K562 (cell line): Measurements from ENCODE around the gene FKBP15. TPM values are rescaled to one million over a fixed set of nuclear protein-coding genes. Genes with fewer than 3 reads are reported as not detected.

Experiments
- ATAC-seq: fragments of 200-7000 bp; cut with Tn5 transposase; 3 replicates; pipeline ENCODE4 v1.9.1; 2020; ENCODE audit warnings: moderate library complexity
- BruUV-seq: library from RNA; stranded (reverse); fragments of 400-500 nt; replicated peaks from 2 replicates; lab custom pipeline; 2021; lab: Mats Ljungman, UMichigan
- CTCF ChIA-PET: fragments of 300-600 bp; formaldehyde crosslinking; extraction: SDS; loops from one replicate; lab custom pipeline; 2021; ENCODE audit warnings: low intra/inter-chr PET ratio; lab: Yijun Ruan, JAX
- POLR2A ChIA-PET: fragments of 300-600, 350-650 bp; sonication (Branson Sonifier 250); formaldehyde crosslinking; extraction: SDS; loops from one replicate; lab custom pipeline; 2021; ENCODE audit warnings: antibody characterized with exemption, inconsistent platforms; lab: Yijun Ruan, JAX
- DNase-seq, 4 experiments: peaks; one replicate each; pipeline versions ENCODE4 v3.0.0 to v3.0.0-alpha.2; 2011 to 2018; ENCODE audit warnings: low spot score in 3 of 4, mixed read lengths in 3 of 4; ENCODE audit errors: extremely low read depth in 1 of 4
- FAIRE-seq: peaks from 2 replicates; lab custom pipeline; 2011; peaks lifted over from hg19 to GRCh38; lab: Jason Lieb, UNC
- H2AFZ ChIP-seq: 2 replicates; pipeline ENCODE4 v1.6.0; 2011; ENCODE audit warnings: low read depth, low read length, control low read depth, inconsistent platforms
- H3K27ac ChIP-seq: fragments of 200-600 bp; 3 replicates; pipeline ENCODE4 v1.8.0; 2011; ENCODE audit warnings: low read depth, mild to moderate bottlenecking, control low read depth, inconsistent platforms, low read length, moderate library complexity, mixed read lengths; ENCODE audit errors: extremely low read depth
- H3K27me3 ChIP-seq, 2 experiments: fragments of 300-600 bp in 1 of 2; 2 replicates in 1 of 2; 3 replicates in 1 of 2; pipeline versions ENCODE4 v1.6.0 to v1.8.0; 2011; ENCODE audit warnings: inconsistent platforms in 2 of 2, low read length in 2 of 2, mild to moderate bottlenecking in 1 of 2, mixed read lengths in 1 of 2, moderate library complexity in 1 of 2; ENCODE audit not compliant: control insufficient read depth in 2 of 2, insufficient read depth in 2 of 2
- H3K36me3 ChIP-seq: fragments of 300-600 bp; 3 replicates; pipeline ENCODE4 v1.8.0; 2011; ENCODE audit warnings: mild to moderate bottlenecking, low read length, inconsistent platforms; ENCODE audit not compliant: control insufficient read depth, insufficient read depth
- H3K4me1 ChIP-seq, 2 experiments: fragments of 200-600 bp in 1 of 2; replicated peaks in 1 of 2; 2 replicates in 1 of 2; 3 replicates in 1 of 2; pipeline versions ENCODE4 v1.5.1 to v1.8.0; 2011; ENCODE audit warnings: inconsistent platforms in 2 of 2, low read length in 2 of 2, mild to moderate bottlenecking in 1 of 2, mixed read lengths in 1 of 2, moderate library complexity in 1 of 2; ENCODE audit not compliant: control insufficient read depth in 2 of 2, insufficient read depth in 2 of 2
- H3K4me2 ChIP-seq: 2 replicates; pipeline ENCODE4 v1.6.1; 2011; ENCODE audit warnings: low read length, control low read depth, inconsistent platforms, mixed read lengths; ENCODE audit not compliant: insufficient read depth
- H3K4me3 ChIP-seq: fragments of 200-600 bp; sonication (generic), shearing (Covaris generic); 2 replicates; pipeline ENCODE4 v1.5.1; 2016; ENCODE audit warnings: control low read depth, inconsistent platforms
- H3K79me2 ChIP-seq: fragments of 200-600 bp; 3 replicates; pipeline ENCODE4 v1.8.0; 2011; ENCODE audit warnings: low read length, inconsistent platforms; ENCODE audit not compliant: control insufficient read depth, insufficient read depth
- H3K9ac ChIP-seq, 2 experiments: 2 replicates each; pipeline versions ENCODE4 v1.6.0 to v1.6.1; 2011; ENCODE audit warnings: low read depth in 2 of 2, low read length in 2 of 2, control low read depth in 1 of 2, inconsistent platforms in 1 of 2, mild to moderate bottlenecking in 1 of 2, mixed read lengths in 1 of 2; ENCODE audit not compliant: insufficient read depth in 1 of 2
- H3K9me1 ChIP-seq: one replicate; pipeline ENCODE4 v1.6.0; 2011; ENCODE audit warnings: inconsistent platforms, mild to moderate bottlenecking, low read length, moderate library complexity; ENCODE audit not compliant: control insufficient read depth, insufficient read depth
- H3K9me3 ChIP-seq: replicated peaks from 2 replicates; pipeline ENCODE4 v1.5.1; 2011; ENCODE audit warnings: low read depth, low read length, inconsistent platforms; ENCODE audit not compliant: control insufficient read depth, insufficient read depth
- H4K20me1 ChIP-seq: replicated peaks from 2 replicates; pipeline ENCODE4 v1.6.1; 2011; ENCODE audit warnings: low read length, inconsistent platforms, mixed read lengths; ENCODE audit not compliant: control insufficient read depth, insufficient read depth
- ATF3 ChIP-seq, 2 experiments: fragments of 450-650 bp in 1 of 2; sonication (generic) in 1 of 2; formaldehyde crosslinking in 1 of 2; IDR thresholded peaks in 1 of 2; conservative IDR thresholded peaks in 1 of 2; 2 replicates each; pipeline versions ENCODE4 v1.6.1 to v1.8.1; 2016 to 2023; ENCODE audit warnings: mild to moderate bottlenecking in 2 of 2, moderate library complexity in 2 of 2, inconsistent platforms in 1 of 2, missing genetic modification reagents in 1 of 2
- CBX2 ChIP-seq: fragments of 200-600 bp; sonication (generic); IDR thresholded peaks from one replicate; pipeline ENCODE4 v1.6.1; 2012; ENCODE audit warnings: mild to moderate bottlenecking, low read length, inconsistent platforms; ENCODE audit not compliant: insufficient read depth, poor library complexity, severe bottlenecking
- DIDO1 ChIP-seq: fragments of 450-650 bp; IDR thresholded peaks from 2 replicates; pipeline ENCODE4 v1.6.1; 2016; ENCODE audit warnings: low read depth, missing biosample characterization, missing genetic modification characterization
- GATAD2A ChIP-seq: fragments of 450-650 bp; IDR thresholded peaks from 2 replicates; pipeline ENCODE4 v1.6.1; 2017
- HBP1 ChIP-seq: fragments of 450-650 bp; formaldehyde crosslinking; IDR thresholded peaks from 2 replicates; pipeline ENCODE4 v1.4.0; 2022; ENCODE audit warnings: missing genetic modification characterization
- PHF8 ChIP-seq: fragments of 200-600 bp; sonication (generic); IDR thresholded peaks from 2 replicates; pipeline ENCODE4 v1.6.1; 2012; ENCODE audit warnings: mixed run types, mild to moderate bottlenecking, inconsistent platforms, low read length, moderate library complexity, borderline replicate concordance
- POLR3A ChIP-seq: IDR thresholded peaks from 2 replicates; pipeline ENCODE4 v1.6.1; 2011; ENCODE audit warnings: borderline replicate concordance, mild to moderate bottlenecking, moderate library complexity; ENCODE audit not compliant: insufficient read length, insufficient read depth; ENCODE audit errors: extremely low read depth
- RNF2 ChIP-seq: sonication (generic); IDR thresholded peaks from 2 replicates; pipeline ENCODE4 v1.6.1; 2016
- RREB1 ChIP-seq: fragments of 250-450 bp; sonication (Bioruptor Pico); IDR thresholded peaks from 2 replicates; pipeline ENCODE4 v1.4.0; 2020
- SLC30A9 ChIP-seq: fragments of 250-450 bp; sonication (Bioruptor Pico); IDR thresholded peaks from 2 replicates; pipeline ENCODE4 v1.8.0; 2022; ENCODE audit warnings: mild to moderate bottlenecking, moderate library complexity
- TBP ChIP-seq: optimal IDR thresholded peaks from 2 replicates; pipeline ENCODE3; 2011; ENCODE audit warnings: low read depth, low read length, improper control_type of control experiment
- ZNF143 ChIP-seq: sonication (generic); formaldehyde crosslinking; IDR thresholded peaks from 2 replicates; pipeline ENCODE4 v1.9.0; 2022; ENCODE audit warnings: mild to moderate bottlenecking, missing genetic modification reagents
- ZNF507 ChIP-seq: conservative IDR thresholded peaks from 2 replicates; pipeline ENCODE4 v1.6.1; 2017; ENCODE audit warnings: missing genetic modification characterization, missing compliant biosample characterization
- whole genome bisulfite sequencing: fragments of 100-300 bp; shearing (Covaris generic); methylation state at CpG from one replicate; pipeline ENCODE4 v1.1.6; 2016; ENCODE audit warnings: low coverage, mixed read lengths; ENCODE audit not compliant: insufficient coverage; ENCODE audit errors: missing lambda C conversion rate; 5-methylcytosine and 5-hydroxymethylcytosine counted together
- in situ Hi-C: fragments of 300-500 bp; cut with MboI; formaldehyde crosslinking; loops from 4 replicates; pipeline ENCODE4 v1.15.0; 2018; ENCODE audit warnings: inconsistent platforms, mixed read lengths
- intact Hi-C: fragments of 100-400 bp; cut with micrococcal nuclease; formaldehyde crosslinking; loops from 2 replicates; pipeline ENCODE4 v1.14.2; 2022
- polyA plus RNA-seq, 8 experiments: library from polyadenylated mRNA; depleted of rRNA in 4 of 8; stranded (reverse) in 5 of 8; unstranded in 3 of 8; fragments of >200 nt; fragmentation: Nextera tagmentation in 2 of 8; fragmentation: Illumina TruSeq in 1 of 8; extraction: Ambion mirVana in 2 of 8; extraction: Trizol in 1 of 8; gene quantifications; 2 replicates each; pipeline versions ENCODE4 v1.2.1 to v1.2.3, GENCODE V29; 2011 to 2014; ENCODE audit warnings: inconsistent platforms in 1 of 8, missing spikeins in 1 of 8
- total RNA-seq, 7 experiments: library from RNA; depleted of rRNA in 6 of 7; stranded (reverse); fragments of >200 nt in 6 of 7; fragmentation: Illumina TruSeq in 2 of 7; extraction: Trizol in 2 of 7; gene quantifications; 2 replicates each; pipeline versions ENCODE4 v1.2.1 to v1.2.3, GENCODE V29; 2011 to 2021; ENCODE audit warnings: low replicate concordance in 1 of 7

FKBP15 gene
- total and polyA plus RNA-seq, 9 of the 15 experiments (the other 6 are each of a cell fraction or from before 2014, with no cell fraction given): 8.7 to 38.0 (median 18.9) TPM

GRCh38 chr9:113221800-113222481, 864 bp upstream of the FKBP15 start:
- BruUV-seq: TSS peak; percentile 78
- in situ Hi-C loops: no loop called here
- TF ChIP-seq POLR3A (no peak), ZNF507 (no peak), GATAD2A (no peak), ZNF143 (no peak), PHF8 (no peak), RNF2 (no peak), HBP1 (no peak), DIDO1 (tag) (no peak), ATF3 (IDR thresholded peaks at IDR 0.05) (no peak), ATF3 (CRISPR knock-in tag; conservative IDR thresholded peaks at IDR 0.05) (no peak), SLC30A9 (CRISPR knock-in tag) (no peak), RREB1 (CRISPR knock-in tag) (no peak), CBX2 (no peak), TBP (peak; percentile 12)

More at GRCh38 chr9:113221800-113222481, 864 bp upstream of the FKBP15 start:
- Histone ChIP-seq H3K27ac (peak overlapping the region; percentile 69), H3K27me3 (no peaks in the 10 kb centered on the region), H3K9me3 (no peaks in the 10 kb centered on the region), H3K4me3 (peak overlapping the region; percentile 76), H3K4me2 (peak overlapping the region; percentile 95), H3K9ac (peak overlapping the region; percentile 79 to 91), H3K79me2 (peaks cover 75% of the 10 kb centered on the region), H3K4me1 (peaks cover 6 to 24% of the 10 kb centered on the region in 2 experiments; a peak in 3 of 5 replicates), H3K36me3 (peaks cover 25% of the 10 kb centered on the region; the same call in 1 of the 3 replicates), H3K9me1 (no peaks in the 10 kb centered on the region), H2AFZ (peak overlapping the region; percentile 92), H4K20me1 (0 out of 2 replicates have a peak, but pooled peaks cover 2% of the 10 kb centered on the region)
- under 1% methylated on average over 20 of the region's 20 CpGs for WGBS
- peak; percentile 78 for FAIRE-seq
- ChIA-PET POLR2A (interaction anchor here (0.5 to 2.9 kb wide), 20 partner anchors 10 to 844 kb away, joined by 3 to 23 read pairs (median 5); partner anchors contain the start of genes CDC26, PRPF4 and SLC31A2), CTCF (no interaction called here)
- peak in 3 of 4 experiments; percentile 17 to 63 (median 48) for DNase-seq
- intact Hi-C loops: loop anchor here (2.0 kb wide), 1 partner anchor 53 kb away; the partner anchor contains the start of genes CDC26 and PRPF4
- peak; percentile 45 for ATAC-seq
